ENCODE results near the gene STARD7.

The STARD7 gene

DNA sequence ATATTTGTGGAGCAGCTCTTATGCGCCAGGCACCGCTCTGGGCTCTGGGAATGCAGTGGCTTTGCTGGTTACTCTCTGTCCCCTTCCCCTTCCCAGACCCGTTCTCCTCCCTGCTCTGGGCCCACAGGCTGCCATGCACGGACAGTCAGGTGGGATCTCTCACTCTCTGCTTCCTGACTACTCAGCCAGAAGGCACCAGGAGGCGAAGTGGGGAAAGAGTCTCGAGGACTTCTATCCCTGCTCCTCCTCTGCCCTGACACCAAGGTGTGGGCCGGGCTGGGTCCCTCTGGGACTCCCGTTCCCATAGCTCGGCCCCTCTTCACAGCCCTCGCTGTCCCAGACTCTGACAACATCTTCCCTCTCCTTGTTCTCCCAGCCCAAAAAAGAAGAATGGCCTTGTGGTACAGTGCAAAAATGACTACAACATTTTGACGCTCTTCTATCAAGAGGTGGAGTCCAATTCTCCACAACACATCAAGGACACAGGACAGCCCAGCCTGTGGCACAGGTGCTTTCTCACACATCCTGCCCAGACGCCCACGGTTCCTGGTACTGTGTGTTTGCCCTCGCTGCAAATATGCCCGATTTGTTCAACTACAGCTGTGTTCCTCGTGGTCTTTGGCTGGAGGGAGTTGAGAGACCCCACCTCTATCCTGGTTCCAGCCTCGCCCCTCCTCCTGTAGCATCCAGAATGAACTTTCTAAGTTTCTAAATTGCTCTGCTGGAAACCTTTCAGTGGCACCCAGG lies 49.4 kb downstream of the STARD7 start:
- DNase-seq, result no peak

DNA sequence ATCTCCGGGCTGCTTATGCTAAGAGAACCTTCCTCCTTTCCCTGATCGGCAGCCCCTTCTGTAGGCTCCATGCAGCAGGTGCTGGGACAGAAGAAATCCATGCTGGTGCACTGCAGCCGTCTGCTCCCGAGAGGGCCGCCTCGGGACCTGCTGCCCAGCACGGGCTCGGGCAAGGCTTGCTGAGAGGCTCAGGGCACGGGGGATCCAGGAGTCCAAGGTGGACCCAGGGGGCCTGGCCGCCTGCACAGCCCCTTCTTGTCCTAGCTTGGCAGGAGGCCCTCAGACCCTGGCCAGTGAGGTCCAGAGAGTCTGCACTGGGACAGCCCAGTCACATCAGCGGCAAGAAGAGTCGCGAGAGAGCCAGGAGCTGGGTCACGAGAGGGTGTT lies 50.1 kb downstream of the STARD7 start:
- no peak for DNase-seq

DNA sequence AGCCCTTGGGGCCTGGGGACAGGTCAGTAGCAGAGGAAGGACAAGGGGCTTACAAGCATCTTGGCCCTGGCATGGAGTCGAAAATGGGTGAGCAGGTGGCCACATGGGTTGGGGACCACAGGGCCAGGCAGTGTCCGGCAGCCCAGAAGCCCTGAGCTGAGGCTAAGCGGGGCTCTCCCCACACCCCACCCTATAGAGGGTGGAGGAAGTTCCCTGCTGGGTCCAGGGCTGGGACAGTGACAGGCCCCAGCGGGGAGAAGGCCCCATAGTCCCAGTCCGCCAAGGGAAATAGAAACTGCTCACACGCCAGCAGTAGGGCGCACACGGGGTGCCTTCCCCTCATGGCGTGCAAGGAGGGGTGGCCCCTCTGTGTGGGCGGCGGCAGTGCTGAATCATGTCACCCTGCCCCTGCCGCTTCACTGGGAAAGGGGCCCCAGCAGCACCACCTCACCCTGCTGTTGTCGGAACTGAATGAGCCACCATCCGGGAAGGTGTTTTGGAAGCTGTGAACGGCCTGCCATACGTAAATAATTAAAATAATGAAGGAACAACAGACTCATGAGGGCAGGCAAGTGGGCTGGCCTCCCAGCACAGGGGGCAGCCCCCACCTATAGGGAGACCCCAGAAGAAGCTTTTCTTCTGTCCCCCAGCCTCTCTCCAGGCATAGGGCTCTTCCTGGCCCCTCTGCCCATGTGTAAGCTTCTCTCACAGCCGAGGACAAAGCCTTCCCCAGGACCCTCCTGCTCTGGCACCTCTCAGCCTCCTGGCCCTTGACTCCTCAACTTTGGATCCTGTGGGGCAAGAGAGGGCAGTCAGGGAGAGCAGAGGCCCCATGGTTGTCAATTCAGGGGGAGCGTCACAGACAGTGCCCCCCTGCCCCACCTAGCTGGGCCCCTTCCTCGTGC lies 50.7 kb downstream of the STARD7 start:
- DNase-seq, result peak; percentile 90

DNA sequence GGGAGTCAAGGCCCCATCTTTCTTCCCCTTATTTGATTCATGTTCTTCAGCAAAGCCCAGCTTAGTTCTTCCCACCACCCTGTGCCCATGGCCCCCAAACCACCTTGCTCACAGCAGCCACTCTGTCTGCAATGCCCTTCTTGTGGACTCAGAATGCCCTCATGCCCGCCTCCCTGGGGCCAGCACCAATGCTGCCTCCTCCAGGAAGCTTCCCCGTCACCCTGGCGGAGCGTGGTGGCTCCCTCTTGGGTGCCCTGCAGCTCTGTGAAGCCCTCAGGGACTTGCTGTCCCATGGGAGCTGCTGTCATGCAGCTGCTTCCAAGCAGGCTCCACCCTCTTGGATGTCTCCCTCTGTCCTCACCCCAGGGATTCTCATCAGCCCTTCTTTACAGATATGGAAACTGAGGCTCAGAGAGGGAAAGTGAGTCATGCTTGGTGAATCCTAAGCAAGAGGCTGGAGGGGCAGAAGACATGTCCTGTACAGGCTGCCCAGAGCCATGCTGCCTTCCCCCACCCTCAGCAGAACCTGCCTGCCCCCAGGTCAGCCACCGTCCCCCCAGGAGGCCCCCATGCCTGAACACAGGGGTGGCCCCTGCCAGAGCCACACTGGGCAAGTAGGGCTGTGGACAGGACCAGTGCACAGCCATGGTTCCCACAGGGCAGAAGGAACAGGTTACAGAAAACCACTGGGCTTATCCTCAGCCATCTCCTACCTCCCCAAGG lies 51.5 kb downstream of the STARD7 start:
- no peak for DNase-seq

DNA sequence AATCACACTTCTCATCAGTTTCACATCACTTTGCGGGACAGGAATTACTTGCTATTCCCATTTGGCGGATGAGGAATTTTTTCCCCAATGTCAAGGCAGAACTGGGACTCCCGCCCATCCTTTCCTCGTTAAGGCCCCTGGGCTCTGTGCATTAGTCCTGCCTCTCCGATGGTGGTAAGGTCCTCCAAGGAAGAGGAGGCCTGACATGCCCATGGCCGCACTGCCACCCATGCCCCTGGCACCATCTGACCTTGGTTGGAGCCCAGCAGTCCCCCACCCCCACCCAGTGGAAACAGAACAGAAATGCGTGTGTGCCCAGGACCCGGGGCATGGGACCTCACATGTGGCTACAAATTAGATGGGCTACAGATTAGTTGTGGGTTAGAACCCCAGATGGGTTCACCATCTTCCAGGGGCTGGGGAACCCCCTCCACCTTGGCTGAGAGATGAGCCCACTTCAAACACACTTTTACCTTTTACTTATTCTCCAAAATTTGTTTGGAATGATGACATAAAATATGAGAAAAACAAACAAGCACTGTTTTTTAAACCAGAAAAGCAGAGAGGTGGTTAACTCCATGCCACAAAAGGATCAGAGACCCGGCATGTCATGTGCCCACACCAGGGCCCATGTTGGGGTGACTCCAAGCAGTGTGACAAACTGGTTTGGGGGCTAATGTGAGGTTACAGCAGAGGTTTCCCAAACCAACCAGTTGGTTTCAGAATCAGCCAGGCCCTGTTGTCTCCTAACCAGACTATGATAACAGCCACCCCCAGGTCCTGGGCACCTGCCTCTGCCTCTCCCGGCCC lies 52.4 kb downstream of the STARD7 start:
- no peak for DNase-seq

DNA sequence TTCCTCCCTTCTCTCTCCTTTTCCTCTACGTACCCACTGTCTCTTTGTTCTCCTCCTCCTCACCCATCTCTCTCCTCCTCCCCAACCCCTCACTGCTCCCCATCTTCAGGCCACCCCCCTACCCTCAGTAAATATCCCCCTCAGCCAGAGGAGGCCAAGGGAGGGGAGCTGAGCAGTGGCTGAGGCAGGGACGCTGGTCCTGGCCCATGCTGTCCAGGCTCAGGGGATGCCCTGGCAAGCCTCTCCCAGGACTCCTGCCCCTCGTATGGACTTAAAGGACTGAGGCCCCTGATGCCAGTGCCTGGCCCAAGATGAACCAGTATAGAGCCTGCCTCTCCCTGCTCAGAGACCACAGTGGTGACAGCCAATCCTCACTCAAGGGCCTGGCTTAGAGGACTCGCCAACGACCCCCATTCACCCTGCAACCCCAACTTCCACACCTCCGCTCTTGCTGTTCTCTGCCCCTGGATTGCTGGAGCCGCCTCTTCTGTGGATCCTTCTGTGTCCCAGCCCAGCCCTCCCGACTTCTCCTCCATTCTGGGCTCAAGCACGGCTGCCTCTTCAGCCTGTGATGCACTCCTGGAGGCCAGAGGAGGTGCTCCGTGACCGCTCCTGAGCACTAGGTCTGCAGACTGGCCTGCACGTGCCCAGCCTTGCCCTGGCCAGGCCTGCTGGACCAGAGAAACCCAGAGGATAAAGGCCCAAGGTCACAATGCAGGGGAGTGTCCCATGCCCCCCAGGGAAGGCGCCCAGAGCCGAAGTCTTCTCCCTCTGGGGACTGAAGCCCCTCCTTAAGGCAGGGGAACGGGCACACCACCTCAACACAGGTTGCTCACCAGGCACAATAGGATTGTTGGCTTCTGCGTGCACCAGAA lies 53.9 kb downstream of the STARD7 start:
- DNase-seq, result no peak

DNA sequence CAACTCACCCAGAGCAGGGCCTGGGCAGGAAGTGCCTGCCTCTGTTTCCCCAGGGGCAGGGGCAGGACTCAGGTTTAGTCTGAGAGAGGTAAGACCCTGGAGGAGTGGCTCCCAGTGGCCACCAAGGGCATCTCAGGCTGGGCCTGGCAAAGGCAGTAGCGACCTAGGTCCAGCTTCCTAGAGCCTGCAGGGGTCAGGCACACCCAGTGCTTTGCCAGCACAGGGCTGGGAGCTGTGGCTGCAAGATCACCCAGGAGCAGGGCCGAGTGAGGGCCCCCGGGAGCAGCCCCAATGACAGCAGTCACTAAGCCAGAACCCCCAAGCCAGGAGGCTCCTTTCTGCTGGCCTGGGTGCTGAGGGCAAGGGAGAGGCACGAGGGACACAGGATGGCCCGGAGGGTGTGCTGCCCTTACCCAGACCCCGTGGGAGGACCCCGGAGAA lies 54.6 kb downstream of the STARD7 start:
- no peak for DNase-seq

DNA sequence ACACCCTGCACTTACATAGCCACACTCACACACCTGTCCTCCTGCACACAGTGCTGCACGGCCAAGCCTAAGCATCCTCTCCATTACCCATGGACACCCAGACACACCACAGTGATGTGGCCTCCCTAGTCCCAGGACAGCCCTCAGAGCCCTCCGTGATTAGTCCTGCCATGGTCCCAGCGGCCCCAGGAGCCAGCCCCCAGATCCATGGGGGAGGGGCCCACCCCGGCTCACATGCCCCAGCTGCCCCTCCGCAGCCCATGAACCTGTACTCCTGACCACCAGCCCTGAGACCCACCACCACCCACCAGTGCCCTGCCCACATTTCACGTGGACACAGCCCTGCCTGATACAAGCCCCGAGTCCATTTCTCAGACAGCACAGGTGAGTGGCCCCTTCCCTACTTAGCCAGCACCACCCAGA lies 55.3 kb downstream of the STARD7 start:
- no peak for DNase-seq

DNA sequence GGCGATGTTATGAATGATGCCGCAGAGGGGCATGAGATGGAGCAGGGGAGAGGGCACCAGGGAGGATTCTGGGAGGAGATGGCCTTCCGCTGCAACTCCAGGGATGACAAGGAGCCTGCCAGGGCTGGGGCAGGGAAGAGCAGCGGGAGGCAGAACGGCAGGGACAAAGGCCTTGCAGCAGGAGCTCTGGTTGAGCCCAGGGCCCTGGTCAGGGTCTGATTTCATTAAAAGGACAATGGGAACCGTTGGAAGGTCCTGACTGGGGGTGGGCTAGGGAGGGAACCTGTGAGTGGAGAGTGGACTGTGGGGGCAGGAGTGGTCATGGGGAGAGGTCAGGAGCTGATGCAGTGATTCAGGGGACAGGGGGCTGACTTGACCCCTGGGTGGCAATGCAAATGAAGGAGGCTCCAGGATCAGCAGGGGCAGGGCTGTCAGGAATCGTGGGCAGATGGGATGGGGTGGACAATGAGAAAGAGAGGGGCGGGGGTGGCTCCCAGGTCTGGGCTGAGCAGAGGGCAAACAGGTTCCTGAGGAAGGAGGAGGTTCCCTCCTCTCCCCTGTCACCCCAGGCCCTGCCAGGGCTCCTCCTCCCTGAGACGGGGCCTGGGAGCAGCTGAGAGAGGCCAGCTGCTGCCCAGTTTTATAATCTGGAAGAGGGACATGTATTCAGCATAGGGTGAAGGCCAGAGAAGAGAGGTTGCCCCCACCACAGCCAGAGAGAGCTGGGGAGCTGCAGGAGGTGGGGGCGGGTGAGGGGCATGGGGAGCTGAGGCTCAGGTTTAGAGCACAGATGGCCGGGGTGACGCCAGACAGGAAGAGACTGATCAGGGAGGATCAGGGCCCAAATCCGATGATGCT lies 56.1 kb downstream of the STARD7 start:
- no peak for DNase-seq

DNA sequence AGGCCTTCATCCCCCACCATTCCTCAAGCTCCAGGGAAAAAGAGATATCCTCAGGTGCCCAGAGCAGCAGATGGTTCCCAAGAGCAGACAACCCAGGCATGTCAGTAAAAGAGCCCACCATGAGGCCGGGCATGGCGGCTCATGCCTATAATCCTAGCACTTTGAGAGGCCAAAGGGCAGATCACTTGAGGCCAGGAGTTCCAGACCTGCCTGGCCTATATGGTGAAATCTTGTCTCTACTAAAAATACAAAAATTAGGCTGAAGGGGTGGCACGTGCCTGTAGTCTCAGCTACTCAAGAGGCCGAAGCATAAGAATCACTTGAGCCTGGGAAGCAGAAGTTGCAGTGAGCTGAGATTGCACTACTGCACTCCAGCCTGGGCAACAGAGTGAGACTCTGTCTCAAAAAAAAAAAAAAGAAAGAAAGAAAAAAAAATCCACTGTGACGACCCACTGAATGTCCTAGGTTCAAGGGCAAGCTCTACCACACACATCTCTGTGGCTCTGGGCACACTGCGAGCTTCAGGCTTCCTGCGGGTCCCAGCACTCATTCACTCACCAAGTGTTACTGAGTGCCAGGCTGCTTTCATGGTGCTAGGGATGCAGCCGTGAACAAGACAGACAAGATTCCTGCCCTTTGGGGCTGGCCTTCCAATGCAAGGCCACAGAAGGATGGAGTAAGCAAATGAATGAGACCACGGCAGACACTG lies 56.9 kb downstream of the STARD7 start:
- no peak for DNase-seq

DNA sequence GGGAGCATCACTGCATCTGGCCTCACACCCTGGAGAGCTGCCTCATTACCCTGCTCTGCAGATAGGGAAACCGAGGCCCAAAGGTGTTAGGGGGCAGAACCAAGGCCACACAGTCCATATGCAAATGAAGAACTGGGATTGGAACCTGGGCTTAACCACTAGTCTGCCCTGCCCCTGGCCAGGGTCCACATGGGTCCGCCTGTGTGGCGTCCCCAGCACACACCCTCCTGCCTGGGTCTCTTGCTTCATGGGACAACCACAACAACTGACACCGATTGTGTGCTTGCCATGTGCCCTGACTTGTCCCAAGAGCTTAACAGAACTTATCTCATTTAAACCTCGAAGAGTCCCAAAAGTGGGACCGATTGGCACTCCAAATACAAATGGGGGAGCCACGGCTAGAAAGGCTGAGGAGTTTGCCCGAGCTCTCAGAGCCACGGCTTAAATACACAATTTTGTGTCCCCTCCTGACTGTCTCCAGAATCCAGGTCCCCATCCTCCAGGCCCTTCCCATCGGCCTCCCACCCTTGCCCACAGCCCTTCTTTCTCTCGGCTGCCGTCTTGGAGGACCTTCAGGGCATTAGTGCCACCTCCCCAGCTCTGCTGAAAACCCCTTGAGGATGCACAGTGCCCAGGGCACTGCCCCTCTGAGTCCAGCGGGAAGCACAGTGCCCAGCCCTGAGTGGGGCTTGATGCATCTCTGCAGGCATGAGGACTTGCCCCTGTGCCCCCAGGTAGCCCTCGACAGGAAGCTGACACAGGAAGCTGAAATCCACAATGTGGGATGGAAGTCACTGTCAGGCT lies 57.6 kb downstream of the STARD7 start:
- no peak for DNase-seq

DNA sequence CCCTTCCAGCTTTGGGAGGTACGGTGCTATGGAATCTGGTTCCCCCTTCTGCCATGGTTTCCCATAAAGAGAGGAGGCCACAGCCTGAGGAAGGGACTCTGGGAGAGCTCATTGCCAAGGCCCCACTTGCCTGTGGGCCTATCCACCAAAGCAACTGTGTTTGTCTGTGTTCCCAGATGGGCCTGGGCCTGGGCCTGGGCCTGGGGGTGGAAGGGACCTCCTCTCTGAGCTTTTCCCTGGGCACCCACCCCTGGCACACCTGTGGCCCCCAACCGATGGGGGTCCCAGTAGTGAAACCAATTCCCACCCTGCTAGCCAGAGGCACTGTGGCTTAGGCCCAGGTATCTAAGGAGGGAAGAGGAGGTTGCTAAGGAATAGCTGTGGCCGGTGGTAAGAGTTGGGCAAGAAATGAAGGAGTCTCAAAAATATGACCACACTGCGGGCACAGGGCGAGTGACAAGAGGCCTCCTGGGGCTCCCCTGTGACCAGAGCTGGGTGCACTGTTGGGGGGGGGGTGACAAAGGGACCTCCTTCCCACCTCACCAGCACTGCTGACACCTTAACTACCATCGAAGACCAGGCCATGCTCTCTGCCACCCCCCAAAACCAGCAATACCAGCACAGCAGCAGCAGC lies 58.5 kb downstream of the STARD7 start:
- DNase-seq, result no peak

DNA sequence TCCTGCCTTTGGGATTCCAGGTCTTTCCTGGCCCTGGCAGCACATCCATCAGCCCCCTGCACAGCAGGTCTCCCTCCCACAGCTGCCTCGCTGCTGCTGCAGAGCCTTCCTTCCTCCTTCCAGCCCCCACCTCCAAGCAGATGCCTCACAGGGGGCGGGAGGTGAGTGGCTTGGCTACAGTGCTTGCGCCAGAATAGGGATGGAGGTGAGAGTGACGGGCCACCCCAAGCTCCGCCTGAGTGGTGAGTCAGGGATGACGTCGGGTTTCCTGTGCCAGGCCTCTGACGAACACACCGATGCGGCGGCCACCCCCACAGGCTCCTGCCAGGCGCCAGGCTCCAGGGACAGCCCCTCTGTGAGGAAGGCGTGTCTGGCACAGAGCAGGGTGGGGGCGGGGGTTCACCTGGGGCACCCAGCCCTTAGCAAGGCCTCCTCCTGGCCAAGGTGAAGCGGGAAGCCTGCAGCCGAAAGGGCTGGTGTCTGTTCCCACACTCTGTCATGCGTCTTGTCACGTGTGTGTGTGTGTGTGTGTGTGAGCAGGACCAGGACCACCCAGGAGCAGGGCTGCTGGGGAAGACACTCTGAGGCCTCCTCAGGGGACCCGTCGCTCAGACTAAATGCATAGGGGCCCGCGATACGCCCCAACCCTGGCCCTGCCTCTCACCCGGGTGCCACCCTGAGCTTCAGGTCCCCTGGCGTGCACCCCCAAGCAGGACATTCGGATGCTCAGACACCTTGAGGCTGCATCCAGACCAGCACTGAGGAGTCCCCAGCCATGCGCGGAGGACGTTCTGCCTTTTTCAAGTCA lies 60.0 kb downstream of the STARD7 start:
- DNase-seq, result peak; percentile 97

DNA sequence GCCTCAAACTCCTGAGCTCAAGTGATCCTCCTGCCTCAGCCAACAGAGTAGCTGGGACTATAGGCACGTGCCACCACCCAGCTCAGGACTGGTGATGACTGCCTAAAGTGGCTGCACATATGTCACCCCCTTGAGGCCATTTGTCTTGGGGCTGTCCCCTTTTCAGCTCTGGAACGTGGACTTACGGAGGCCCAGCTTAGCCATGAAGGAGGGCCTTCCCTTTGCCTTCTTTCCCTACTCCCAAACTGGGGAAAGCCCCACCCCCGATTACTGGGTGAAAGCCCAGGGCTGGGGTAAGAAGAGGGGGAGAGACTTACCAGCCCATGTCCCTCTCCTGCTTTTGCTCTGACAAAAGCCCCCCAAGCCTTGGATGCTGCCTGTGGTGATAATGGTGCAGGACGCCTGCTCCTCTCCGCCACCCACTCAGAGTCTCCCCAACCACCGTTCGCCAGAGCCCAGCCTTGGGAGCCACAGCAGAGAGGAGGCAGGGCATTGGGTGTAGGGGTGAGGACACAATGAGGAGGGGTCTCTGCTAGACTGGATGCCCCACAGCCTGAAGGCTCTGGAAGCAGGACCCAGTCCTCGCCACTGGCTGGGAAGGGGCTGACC lies 60.9 kb downstream of the STARD7 start:
- no peak for DNase-seq

DNA sequence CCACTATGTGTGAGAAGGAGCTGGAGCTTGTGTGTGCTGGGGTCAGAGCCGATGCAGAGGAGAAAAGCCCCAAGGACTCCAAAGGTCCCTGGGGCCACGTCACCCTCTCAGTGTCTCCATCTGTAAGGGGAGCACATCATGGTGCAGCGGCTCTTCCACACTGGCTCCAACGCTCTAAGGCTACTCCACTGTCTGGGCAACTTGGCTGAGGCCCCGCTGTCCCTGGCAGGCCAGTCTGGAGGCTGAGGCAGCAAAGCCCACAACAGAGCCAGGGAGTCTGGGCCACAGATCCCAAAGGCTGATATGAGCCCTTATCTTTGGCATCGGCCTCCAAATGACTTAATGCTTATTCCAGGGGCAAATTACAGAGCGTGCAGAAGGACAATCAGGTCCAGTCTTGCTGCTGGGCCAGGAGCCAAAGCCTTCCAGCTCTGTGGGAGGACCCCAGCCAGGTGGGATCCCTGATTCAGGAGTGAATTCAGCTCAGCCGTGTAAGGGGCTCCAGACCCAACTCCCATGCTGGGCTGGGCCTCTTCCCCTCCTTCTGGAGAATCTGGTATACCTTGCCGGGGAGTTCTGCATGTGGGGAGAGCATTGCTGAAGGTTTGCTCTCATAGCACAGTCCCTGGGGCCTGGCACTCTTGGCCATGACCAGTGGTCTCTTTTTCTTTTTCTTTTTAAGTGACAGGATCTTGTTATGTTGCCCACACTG lies 61.6 kb downstream of the STARD7 start:
- no peak for DNase-seq

DNA sequence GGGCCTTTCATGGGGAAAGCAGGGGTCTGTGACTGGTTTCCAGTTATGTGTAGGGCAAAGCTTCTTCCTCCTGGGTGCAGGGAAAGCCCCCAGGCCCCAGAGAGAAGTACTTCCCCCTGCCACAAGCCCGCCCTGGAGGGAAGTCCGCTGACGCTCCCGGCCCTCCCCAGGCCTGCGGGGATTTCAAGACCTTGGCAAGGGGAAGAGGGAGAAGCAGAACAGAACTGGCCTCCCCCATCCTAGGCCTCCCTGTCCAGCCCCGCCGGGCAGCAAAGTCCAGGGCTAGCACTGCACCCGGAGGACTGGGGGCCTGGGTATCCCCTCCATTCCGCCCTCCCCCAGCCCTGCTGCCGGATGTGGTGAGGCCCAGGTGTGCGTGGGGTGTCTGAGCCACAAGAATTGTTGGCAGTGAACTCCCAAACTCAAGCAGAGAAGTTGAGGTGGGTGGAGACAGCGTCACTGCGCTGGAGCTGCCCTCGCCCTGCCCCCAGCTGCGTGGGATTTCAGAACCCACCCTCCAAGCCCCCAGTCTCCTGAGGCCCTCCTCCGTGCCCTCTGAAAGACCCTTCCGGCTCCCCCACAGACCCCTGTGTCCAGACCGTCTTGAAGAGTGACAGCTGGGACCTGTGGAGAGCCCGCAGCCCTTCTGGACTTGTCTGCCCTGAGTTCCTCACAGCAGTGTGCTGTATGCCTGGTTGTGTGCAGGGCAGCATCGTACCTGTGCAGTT lies 62.3 kb downstream of the STARD7 start:
- DNase-seq, result peak; percentile 86
